AG04449 (cell line): ENCODE measurements around the gene PIEZO2.

Experiments used
- CTCF ChIA-PET: fragments of 350-600 bp; formaldehyde crosslinking; extraction: SDS; loops from one replicate; lab custom pipeline; 2021; ENCODE audit warnings: antibody characterized with exemption; lab: Yijun Ruan, JAX
- POLR2A ChIA-PET: fragments of 400-600, 350-600 bp; formaldehyde crosslinking; extraction: SDS; loops from one replicate; lab custom pipeline; 2020; ENCODE audit warnings: antibody characterized with exemption, inconsistent platforms; lab: Yijun Ruan, JAX
- DNase-seq: peaks from one replicate; pipeline ENCODE4 v3.0.0-alpha.2; 2010; ENCODE audit warnings: low read depth, low spot score
- H3K4me3 ChIP-seq: 2 replicates; pipeline ENCODE4 v1.5.1; 2011; ENCODE audit warnings: low read depth, mild to moderate bottlenecking, control low read depth, low read length
- TF ChIP-seq, protein P1 (sequence below): IDR thresholded peaks from one replicate; pipeline ENCODE4 v1.5.1; 2011; ENCODE audit warnings: mild to moderate bottlenecking, moderate library complexity, low read length, control low read depth, inconsistent platforms; ENCODE audit not compliant: insufficient read depth; ENCODE audit errors: missing control alignments

The PIEZO2 gene

DNA sequence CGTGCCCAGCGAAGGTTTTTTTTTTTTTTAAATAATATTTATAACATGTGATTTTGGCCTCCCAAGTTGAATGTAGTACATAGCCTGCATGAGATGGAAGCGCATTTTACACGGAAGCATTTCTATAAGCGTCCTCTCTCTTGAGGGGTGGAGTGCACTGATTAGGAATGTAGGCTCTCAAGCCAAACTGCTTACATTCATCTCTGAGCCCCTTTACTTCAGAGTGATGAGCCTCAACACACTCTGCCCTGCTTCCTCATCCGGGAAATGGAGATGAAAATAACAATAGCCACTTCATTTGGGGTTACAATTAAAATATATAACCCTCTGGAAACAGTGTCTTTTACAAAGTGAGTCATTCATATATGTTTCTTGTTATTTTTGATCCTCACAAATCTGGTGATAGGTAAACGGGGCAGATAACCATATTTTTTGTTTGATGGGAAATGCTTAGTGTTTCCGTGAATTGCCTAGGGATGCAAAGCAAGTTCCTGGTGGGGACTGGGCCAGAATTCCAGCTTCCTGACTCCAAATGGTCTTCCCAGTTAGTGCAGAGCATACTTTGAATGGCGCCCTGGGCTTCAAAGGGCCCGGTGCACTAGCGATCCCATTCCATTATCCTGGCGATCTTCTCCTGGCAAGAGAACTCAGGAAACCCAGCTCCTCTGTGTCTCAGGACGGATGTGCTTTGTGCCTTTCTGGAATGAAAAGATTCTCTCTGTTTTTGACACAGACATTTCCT is 124.3 kb downstream of the PIEZO2 start:
- no peak for DNase-seq

DNA sequence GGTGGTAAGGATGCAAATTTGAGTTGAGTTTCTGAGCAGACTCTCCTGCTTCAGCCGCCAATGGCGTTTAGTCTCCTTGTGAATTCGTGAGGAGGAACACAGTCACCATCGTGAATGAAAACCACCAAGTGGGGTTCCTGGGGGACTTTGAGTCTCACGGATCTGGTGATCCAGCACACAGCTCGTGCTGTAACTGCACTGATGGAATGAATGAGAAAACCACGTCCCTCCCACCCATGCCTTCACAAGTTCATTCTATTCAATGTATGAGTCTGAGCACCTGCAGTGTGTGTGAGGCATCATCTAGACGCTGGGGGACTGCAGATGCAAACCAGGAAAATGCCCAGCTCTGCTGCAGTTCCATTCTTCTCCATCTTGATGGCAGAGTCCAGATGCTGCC is 127.9 kb downstream of the PIEZO2 start:
- ChIA-PET POLR2A (no interaction called here), CTCF (no interaction called here)
- DNase-seq: no peak
- TF ChIP-seq, protein P1, sequence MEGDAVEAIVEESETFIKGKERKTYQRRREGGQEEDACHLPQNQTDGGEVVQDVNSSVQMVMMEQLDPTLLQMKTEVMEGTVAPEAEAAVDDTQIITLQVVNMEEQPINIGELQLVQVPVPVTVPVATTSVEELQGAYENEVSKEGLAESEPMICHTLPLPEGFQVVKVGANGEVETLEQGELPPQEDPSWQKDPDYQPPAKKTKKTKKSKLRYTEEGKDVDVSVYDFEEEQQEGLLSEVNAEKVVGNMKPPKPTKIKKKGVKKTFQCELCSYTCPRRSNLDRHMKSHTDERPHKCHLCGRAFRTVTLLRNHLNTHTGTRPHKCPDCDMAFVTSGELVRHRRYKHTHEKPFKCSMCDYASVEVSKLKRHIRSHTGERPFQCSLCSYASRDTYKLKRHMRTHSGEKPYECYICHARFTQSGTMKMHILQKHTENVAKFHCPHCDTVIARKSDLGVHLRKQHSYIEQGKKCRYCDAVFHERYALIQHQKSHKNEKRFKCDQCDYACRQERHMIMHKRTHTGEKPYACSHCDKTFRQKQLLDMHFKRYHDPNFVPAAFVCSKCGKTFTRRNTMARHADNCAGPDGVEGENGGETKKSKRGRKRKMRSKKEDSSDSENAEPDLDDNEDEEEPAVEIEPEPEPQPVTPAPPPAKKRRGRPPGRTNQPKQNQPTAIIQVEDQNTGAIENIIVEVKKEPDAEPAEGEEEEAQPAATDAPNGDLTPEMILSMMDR: no peak
- H3K4me3 ChIP-seq: no peak overlapping the region

More for the DNA sequence above, 124.3 kb downstream of the PIEZO2 start:
- TF ChIP-seq, protein P1: no peak
- ChIA-PET CTCF (no interaction called here), POLR2A (no interaction called here)
- no peak overlapping the region for H3K4me3 ChIP-seq

DNA sequence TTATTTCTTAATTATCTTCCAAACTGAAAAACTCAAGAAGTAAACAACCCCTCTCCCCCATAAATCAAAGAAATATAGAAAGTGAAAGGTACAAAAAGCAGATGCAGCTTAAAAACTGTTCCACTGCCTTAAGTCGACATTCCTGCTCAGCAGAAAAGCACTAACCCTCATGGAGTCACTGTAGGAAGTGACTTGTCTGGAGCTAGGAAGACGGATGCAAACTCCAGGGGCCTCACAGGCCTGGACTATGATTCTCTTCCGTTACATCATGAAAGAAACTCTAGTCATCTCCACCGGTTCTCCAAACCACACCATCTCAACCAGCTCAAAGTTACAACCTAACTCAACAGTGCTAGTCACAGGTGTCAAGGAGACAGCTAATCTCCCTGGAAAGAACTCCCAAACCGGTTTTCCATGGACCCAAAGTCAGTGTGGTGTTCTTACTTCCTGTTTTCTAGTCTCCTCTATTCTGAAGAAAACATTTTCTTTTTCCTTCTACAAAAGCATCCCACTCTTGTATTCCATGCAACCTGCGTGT is 128.4 kb downstream of the PIEZO2 start:
- DNase-seq: no peak
- TF ChIP-seq, protein P1: no peak
- CTCF ChIA-PET: interaction anchor here (1.1 to 1.3 kb wide), 2 partner anchors 20 to 22 kb away, joined by 3 read pairs; no protein-coding TSS in a partner anchor
- no peak overlapping the region for H3K4me3 ChIP-seq
- POLR2A ChIA-PET: no interaction called here

DNA sequence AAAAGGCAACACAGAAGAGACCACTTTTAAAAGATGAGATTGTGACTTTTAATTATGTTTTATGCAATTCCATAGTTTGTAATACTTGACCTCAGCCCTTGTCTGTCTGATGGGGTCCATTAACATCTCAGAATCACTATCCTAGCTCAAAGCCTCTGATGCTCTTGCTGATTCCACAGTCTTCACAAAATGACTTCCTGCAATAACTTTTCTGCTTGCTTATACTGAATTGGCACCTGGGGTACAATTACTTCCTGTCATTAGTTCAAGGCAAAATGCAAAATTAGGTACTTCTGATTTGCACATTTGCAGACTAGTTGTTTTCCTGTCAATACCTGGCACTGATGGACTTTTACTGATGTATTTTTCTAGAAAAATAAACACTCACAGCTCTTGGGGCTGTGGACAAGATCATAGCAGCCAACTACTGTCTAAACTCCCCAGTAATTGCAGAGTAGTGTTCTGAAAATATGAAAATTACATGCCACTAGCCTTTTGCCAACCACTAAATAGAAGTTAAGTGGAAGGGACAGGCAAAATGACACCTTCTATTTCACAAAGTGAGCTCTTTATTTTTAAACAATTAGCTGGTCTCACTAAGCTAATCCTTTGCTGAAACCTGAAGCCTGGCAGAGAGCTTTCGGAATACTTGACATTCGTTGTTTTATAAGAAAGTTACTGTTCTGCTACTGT is 129.1 kb downstream of the PIEZO2 start:
- TF ChIP-seq, protein P1: no peak
- ChIA-PET POLR2A (no interaction called here), CTCF (interaction anchor here (1.1 to 1.3 kb wide), 2 partner anchors 21 to 22 kb away, joined by 3 read pairs; no protein-coding TSS in a partner anchor)
- DNase-seq: no peak
- no peak overlapping the region for H3K4me3 ChIP-seq

DNA sequence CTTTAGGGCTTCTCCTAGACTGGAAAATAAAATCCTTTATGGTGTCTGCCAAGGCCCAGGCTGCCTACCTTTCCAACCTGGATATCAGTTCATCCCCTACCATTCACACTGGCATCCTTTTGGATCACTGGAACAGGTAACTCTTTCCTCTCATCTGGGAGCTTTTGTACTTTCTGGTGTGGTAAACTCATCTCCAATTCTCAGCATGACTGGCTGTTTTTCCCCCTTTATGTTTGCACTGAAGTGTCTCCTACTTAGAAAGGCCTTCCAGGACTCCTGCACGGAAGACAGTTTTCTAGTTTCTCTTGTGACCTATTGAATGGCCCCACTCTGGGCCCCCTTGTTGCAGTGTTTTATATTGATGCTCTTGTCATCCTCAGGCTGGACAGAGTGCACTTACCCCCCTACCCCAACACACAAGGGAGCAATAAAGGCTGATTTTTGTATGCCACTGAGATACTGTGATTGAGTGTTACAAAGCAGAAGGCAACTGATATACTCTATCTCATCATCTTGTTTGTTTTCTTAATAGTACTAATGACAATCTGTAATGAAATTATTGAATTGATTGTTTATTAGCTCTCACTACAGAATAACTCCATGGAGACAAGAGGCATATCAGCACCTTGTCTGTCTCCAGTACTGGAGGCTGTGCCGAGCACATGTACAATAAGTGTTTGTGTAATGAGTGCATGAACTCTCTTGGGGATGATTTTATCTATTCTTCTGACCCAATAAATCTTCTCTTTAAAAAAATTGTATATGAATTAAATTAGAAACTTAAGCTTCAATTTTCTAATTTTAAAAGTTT is 129.9 kb downstream of the PIEZO2 start:
- POLR2A ChIA-PET: no interaction called here

More for the DNA sequence above, 129.9 kb downstream of the PIEZO2 start:
- DNase-seq: no peak
- CTCF ChIA-PET: interaction anchor here (1.1 to 1.3 kb wide), 2 partner anchors 21 to 23 kb away, joined by 3 read pairs; no protein-coding TSS in a partner anchor
- TF ChIP-seq, protein P1: no peak
- H3K4me3 ChIP-seq: no peak overlapping the region
